NB4 (cell line): ENCODE measurements around the gene AMOTL1.

Experiments used
- DNase-seq: peaks from one replicate; pipeline ENCODE4 v3.0.0; 2010; ENCODE audit warnings: low read depth
- H3K4me3 ChIP-seq: one replicate; pipeline ENCODE4 v1.5.1; 2011; ENCODE audit warnings: mild to moderate bottlenecking, low read depth, low read length, moderate library complexity
- MYC ChIP-seq: IDR thresholded peaks from 2 replicates; pipeline ENCODE4 v1.6.1; 2011; ENCODE audit warnings: low read depth, low read length
- POLR2A ChIP-seq: IDR thresholded peaks from 2 replicates; pipeline ENCODE4 v1.6.1; 2011; ENCODE audit warnings: mild to moderate bottlenecking; ENCODE audit not compliant: insufficient read length; ENCODE audit errors: extremely low read depth
- TF ChIP-seq, protein P1 (sequence below): IDR thresholded peaks from 2 replicates; pipeline ENCODE4 v1.6.1; 2011; ENCODE audit warnings: low read depth, low read length
- TF ChIP-seq, protein P2 (sequence below): IDR thresholded peaks from one replicate; pipeline ENCODE4 v1.5.1; 2012; ENCODE audit warnings: low read depth, low read length

Gene AMOTL1

DNA sequence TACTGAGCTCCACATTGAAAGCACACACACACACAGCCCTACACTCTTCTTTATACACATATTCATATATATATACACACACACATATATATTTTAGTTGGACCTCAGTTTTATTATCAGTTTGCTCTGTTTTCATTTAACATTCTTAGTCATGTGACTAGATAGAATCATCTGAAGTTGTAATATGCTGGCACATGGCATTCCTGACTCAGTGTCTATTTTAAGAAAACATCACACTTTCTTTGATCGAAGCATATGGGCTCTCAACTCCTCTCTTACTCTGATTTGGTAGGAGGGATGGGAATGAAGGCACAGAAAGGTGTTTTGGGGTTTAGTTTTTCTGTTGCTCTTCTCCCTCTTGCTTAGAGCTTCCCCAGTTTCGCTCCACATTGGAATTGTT is 24.8 kb downstream of the AMOTL1 start:
- H3K4me3 ChIP-seq = no peak overlapping the region
- TF ChIP-seq POLR2A = no peak
- TF ChIP-seq, protein P1, sequence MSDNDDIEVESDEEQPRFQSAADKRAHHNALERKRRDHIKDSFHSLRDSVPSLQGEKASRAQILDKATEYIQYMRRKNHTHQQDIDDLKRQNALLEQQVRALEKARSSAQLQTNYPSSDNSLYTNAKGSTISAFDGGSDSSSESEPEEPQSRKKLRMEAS = no peak
- no peak for TF ChIP-seq MYC
- TF ChIP-seq, protein P2, sequence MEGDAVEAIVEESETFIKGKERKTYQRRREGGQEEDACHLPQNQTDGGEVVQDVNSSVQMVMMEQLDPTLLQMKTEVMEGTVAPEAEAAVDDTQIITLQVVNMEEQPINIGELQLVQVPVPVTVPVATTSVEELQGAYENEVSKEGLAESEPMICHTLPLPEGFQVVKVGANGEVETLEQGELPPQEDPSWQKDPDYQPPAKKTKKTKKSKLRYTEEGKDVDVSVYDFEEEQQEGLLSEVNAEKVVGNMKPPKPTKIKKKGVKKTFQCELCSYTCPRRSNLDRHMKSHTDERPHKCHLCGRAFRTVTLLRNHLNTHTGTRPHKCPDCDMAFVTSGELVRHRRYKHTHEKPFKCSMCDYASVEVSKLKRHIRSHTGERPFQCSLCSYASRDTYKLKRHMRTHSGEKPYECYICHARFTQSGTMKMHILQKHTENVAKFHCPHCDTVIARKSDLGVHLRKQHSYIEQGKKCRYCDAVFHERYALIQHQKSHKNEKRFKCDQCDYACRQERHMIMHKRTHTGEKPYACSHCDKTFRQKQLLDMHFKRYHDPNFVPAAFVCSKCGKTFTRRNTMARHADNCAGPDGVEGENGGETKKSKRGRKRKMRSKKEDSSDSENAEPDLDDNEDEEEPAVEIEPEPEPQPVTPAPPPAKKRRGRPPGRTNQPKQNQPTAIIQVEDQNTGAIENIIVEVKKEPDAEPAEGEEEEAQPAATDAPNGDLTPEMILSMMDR = no peak
- no peak for DNase-seq

DNA sequence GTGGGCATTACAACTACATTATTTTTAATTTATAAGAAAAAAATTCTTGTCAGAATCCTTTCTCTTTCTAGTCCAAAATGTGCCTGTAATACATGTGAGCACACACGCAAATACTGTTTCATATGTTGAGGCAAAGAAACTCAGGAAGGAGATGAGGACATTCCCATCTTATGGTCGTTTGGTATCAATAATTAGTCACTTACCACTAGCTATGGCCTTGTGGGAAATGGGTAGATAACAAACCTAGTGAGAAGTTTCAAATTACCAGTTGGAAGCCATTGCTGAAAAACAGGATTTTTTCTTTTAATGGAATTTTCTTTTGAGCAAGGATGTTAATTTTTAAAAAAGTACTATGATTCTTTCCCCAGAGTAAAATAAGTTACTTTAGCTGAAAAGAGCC is 25.7 kb downstream of the AMOTL1 start:
- H3K4me3 ChIP-seq = no peak overlapping the region
- no peak for DNase-seq
- TF ChIP-seq, protein P1 = no peak
- no peak for TF ChIP-seq MYC
- TF ChIP-seq, protein P2 = no peak
- TF ChIP-seq POLR2A = no peak

DNA sequence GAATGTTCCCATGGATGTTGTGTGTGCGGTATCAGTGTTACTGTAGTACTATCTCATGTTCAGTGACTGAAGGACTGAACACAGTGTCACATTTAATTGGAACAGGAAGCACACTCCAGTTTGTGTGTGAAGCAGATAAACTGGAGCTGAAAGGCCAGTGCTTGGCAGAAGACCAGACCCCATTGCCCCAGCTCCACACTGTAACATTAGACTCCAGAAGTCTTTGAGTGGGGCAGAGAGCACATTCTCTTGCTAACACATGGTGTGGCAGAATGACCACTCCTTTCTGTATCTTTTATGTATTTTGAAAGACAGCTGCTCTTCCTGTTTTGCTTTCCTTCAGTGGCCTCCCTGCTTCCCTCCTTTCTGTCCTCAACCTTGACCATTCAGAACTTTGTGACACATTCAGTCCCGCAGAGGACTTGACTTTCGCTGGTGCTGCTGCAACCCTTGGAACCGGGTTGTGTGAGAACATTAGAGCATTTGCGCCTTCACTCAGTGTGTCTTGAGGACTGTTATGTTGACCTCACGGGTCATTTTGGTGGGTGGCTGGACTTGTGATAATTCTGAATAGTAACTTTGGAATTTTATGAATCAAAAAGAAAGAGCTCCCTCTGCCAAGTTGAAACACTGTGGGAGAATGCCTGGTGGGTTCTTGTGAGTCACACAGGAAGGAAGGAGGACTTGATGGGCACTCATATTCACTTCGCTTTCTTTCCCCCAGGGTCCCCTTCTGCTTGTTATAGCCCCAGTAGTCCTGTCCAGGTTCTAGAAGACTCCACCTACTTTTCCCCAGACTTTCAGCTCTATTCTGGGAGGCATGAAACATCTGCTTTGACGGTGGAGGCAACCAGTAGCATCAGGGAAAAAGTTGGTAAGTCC is 26.4 kb downstream of the AMOTL1 start:
- H3K4me3 ChIP-seq = no peak overlapping the region
- DNase-seq = peak; percentile 67
- TF ChIP-seq MYC (peak; percentile 47), POLR2A (no peak)
- TF ChIP-seq, protein P1 = peak; percentile 47

DNA sequence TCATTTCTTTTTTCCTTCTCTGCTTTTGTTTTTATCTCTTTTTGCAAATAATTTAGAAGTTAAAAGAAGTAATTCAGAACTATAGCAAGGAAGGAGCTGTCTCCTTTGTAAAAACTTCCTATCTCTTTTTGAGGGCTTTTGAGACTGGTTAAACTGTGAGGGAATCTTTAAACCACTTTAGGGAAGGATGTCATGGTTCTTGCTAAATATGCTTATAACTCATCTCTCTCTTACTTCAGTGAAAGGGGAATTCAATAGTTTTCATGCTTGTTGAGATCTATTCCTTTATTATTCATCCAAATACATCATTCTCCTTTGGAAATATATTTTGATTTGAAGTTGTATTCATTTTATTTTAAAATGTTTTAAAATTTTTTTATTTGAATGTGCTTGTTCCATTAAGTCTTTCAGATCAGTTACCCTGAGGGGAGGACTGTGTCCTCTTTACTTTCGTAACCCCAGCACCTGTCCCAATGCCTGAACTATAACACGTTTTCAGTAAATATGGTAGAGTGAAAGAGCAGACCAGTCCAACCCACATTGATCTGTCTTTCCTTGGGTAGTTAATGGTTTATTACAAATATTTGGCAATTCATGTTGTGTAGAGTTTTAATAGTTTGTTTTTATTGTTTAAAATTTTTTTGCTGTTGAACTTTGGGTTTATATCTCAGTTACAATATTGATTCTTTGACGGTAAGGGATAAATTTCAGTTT is 27.5 kb downstream of the AMOTL1 start:
- TF ChIP-seq POLR2A = no peak
- no peak for TF ChIP-seq MYC
- TF ChIP-seq, protein P2 = no peak
- TF ChIP-seq, protein P1 = no peak
- no peak for DNase-seq
- H3K4me3 ChIP-seq = no peak overlapping the region

DNA sequence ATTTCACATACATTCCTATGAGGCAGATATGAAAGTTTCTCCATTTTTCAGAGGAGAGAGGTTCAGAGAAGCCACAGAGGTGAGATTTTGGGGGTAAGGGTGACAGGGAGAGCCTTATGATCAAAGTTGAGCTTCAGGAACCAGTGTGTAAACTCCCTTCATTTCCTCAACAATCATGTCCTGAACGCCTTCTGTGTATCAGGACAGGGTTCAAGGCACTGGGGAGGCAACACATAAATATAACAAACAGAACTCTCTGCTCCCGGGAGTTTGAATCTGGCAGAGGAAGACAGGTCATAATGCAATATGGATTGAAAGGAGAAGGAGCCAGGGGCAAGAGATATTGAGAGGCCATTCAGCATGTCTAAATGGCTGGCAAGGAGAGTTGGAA is 28.0 kb downstream of the AMOTL1 start:
- no peak for DNase-seq
- TF ChIP-seq, protein P2 = no peak
- TF ChIP-seq POLR2A (no peak), MYC (no peak)
- TF ChIP-seq, protein P1 = no peak
- H3K4me3 ChIP-seq = no peak overlapping the region

DNA sequence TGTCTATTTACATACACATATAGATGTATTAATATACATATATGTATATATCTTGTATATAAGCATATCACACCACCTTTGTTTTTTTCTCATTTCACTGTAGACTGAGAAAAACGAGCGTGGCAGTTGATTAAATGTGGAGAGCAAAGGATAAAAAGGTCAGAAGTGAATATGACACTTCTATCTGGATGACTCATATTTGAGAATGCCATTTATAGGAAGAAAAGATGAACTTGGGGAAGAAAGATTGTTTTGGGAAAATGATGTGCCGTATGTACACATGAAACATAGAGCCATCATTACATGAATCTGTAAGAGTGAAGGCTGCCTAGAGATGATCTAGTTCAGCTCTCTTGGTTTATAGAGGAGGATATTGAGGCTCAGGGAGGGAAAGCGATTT is 28.7 kb downstream of the AMOTL1 start:
- DNase-seq = no peak
- H3K4me3 ChIP-seq = no peak overlapping the region
- TF ChIP-seq MYC (no peak), POLR2A (no peak)
- TF ChIP-seq, protein P1 = no peak
- TF ChIP-seq, protein P2 = no peak
